CD14-positive monocyte (primary cell): ENCODE measurements around the gene RDH12. TPM values are rescaled to one million over a fixed set of nuclear protein-coding genes. Genes with fewer than 3 reads are reported as not detected.

Source experiments
- DNase-seq, 3 donors: peaks; one replicate each; pipeline ENCODE4 v3.0.0-alpha.2; 2011 to 2022
- H2AFZ ChIP-seq: 2 replicates; pipeline ENCODE4 v1.6.0; 2012; ENCODE audit warnings: mild to moderate bottlenecking, low read depth, low read length, inconsistent platforms; ENCODE audit not compliant: insufficient read depth, poor library complexity, severe bottlenecking
- H3K27ac ChIP-seq, 2 donors: 1 replicate in 1 of 2; 2 replicates in 1 of 2; pipeline ENCODE4 v1.5.1; 2012 to 2013; ENCODE audit warnings: low read length in 2 of 2, control low read depth in 1 of 2, inconsistent platforms in 1 of 2, low read depth in 1 of 2, mild to moderate bottlenecking in 1 of 2
- H3K27me3 ChIP-seq, 2 donors: one replicate each; pipeline versions ENCODE4 v1.6.0 to v1.6.1; 2011 to 2013; ENCODE audit warnings: low read length in 2 of 2; ENCODE audit not compliant: control insufficient read depth in 2 of 2, insufficient read depth in 2 of 2
- H3K36me3 ChIP-seq, 2 donors: replicated peaks in 1 of 2; 1 replicate in 1 of 2; 2 replicates in 1 of 2; pipeline versions ENCODE4 v1.5.1 to v1.6.1; 2012 to 2013; ENCODE audit warnings: low read length in 2 of 2, control low read depth in 1 of 2, inconsistent platforms in 1 of 2, mild to moderate bottlenecking in 1 of 2; ENCODE audit not compliant: insufficient read depth in 2 of 2, control insufficient read depth in 1 of 2
- H3K4me1 ChIP-seq, 2 donors: 1 replicate in 1 of 2; 2 replicates in 1 of 2; pipeline versions ENCODE4 v1.5.1 to v1.6.1; 2012 to 2013; ENCODE audit warnings: low read length in 2 of 2, control low read depth in 1 of 2, inconsistent platforms in 1 of 2, mild to moderate bottlenecking in 1 of 2, moderate library complexity in 1 of 2; ENCODE audit not compliant: insufficient read depth in 2 of 2, control insufficient read depth in 1 of 2
- H3K4me2 ChIP-seq: replicated peaks from 2 replicates; pipeline ENCODE3; 2012; ENCODE audit warnings: low read length, moderate library complexity, mild to moderate bottlenecking; ENCODE audit not compliant: poor library complexity, severe bottlenecking; ENCODE audit errors: extremely low read depth
- H3K4me3 ChIP-seq, 3 experiments: fragments of 200-600 bp in 1 of 3; sonication (generic) in 1 of 3; replicated peaks in 1 of 3; 1 replicate in 2 of 3; 2 replicates in 1 of 3; pipeline ENCODE4 v1.5.1; 2011 to 2013; ENCODE audit warnings: low read length in 3 of 3, mild to moderate bottlenecking in 3 of 3, control low read depth in 2 of 3, low read depth in 2 of 3, inconsistent platforms in 1 of 3, moderate library complexity in 1 of 3
- H3K79me2 ChIP-seq: 2 replicates; pipeline ENCODE4 v1.6.0; 2012; ENCODE audit warnings: mild to moderate bottlenecking, control low read depth, inconsistent platforms, low read length, moderate library complexity; ENCODE audit not compliant: insufficient read depth
- H3K9ac ChIP-seq: 2 replicates; pipeline ENCODE4 v1.6.0; 2017; ENCODE audit warnings: low read length, mild to moderate bottlenecking; ENCODE audit not compliant: insufficient read depth, poor library complexity, severe bottlenecking
- H3K9me3 ChIP-seq, 2 donors: replicated peaks in 1 of 2; 1 replicate in 1 of 2; 2 replicates in 1 of 2; pipeline versions ENCODE4 v1.5.1 to v1.6.1; 2012 to 2013; ENCODE audit warnings: low read length in 2 of 2, control low read depth in 1 of 2; ENCODE audit not compliant: control insufficient read depth in 1 of 2, insufficient read depth in 1 of 2
- H4K20me1 ChIP-seq: 2 replicates; pipeline ENCODE4 v1.6.0; 2012; ENCODE audit warnings: mild to moderate bottlenecking, low read length, control low read depth, moderate library complexity; ENCODE audit not compliant: insufficient read depth
- H3K27ac Mint-ChIP-seq, 7 donors: one replicate each; pipeline ENCODE4 v1.8.0; 2020; ENCODE audit warnings: mild to moderate bottlenecking in 7 of 7, mixed read lengths in 7 of 7, moderate library complexity in 6 of 7, inconsistent platforms in 2 of 7
- H3K27me3 Mint-ChIP-seq, 3 donors: one replicate each; pipeline ENCODE4 v1.8.0; 2021 to 2022; ENCODE audit warnings: low read depth in 3 of 3, mild to moderate bottlenecking in 3 of 3, mixed read lengths in 3 of 3, moderate library complexity in 3 of 3, inconsistent platforms in 1 of 3
- H3K36me3 Mint-ChIP-seq, 2 donors: one replicate each; pipeline ENCODE4 v1.8.0; 2020; ENCODE audit warnings: mixed read lengths in 2 of 2, inconsistent platforms in 1 of 2, mild to moderate bottlenecking in 1 of 2
- H3K4me1 Mint-ChIP-seq: one replicate; pipeline ENCODE4 v1.8.0; 2020; ENCODE audit warnings: mild to moderate bottlenecking, mixed read lengths
- H3K4me3 Mint-ChIP-seq, 2 donors: one replicate each; pipeline ENCODE4 v1.8.0; 2020; ENCODE audit warnings: mild to moderate bottlenecking in 2 of 2, mixed read lengths in 2 of 2, moderate library complexity in 1 of 2
- H3K9me3 Mint-ChIP-seq, 7 donors: one replicate each; pipeline ENCODE4 v1.8.0; 2020 to 2022; ENCODE audit warnings: mixed read lengths in 7 of 7, mild to moderate bottlenecking in 6 of 7, moderate library complexity in 6 of 7, inconsistent platforms in 2 of 7
- CTCF ChIP-seq: fragments of 200-600 bp; IDR thresholded peaks from one replicate; pipeline ENCODE4 v1.8.0; 2022; ENCODE audit warnings: antibody characterized with exemption, mild to moderate bottlenecking
- WGBS: methylation state at CpG from one replicate; pipeline ENCODE4 v1.1.5; 2013; ENCODE audit warnings: missing lambda C conversion rate; ENCODE audit not compliant: insufficient coverage; 5-methylcytosine and 5-hydroxymethylcytosine counted together
- intact Hi-C, 2 donors: fragments of 100-400 bp; cut with micrococcal nuclease; formaldehyde crosslinking; loops; one replicate each; pipeline versions ENCODE4 v1.15.0 to v1.15.1; 2023
- polyA plus RNA-seq, 3 donors: library from polyadenylated mRNA; depleted of rRNA in 1 of 3; unstranded in 2 of 3; stranded (reverse) in 1 of 3; fragments of 300-500 nt in 2 of 3; fragments of >200 nt in 1 of 3; fragmentation: Illumina TruSeq in 2 of 3; gene quantifications; 1 replicate in 2 of 3; 2 replicates in 1 of 3; pipeline ENCODE4 v1.2.3, GENCODE V29; 2012 to 2021

The RDH12 gene
- polyA plus RNA-seq, 3 donors, result 0.17 TPM; not detected in 2

- Histone ChIP-seq H3K27me3 (no peaks in the 10 kb centered on the region), H3K9ac (no peak overlapping the region), H3K27ac (no peak overlapping the region), H4K20me1 (no peaks in the 10 kb centered on the region), H3K36me3 (peaks cover 97 to 100% of the 10 kb centered on the region in 2 donors), H3K79me2 (no peaks in the 10 kb centered on the region), H3K9me3 (no peaks in the 10 kb centered on the region), H3K4me3 (no peak overlapping the region), H3K4me2 (no peak overlapping the region), H3K4me1 (peaks cover 0 to 5% of the 10 kb centered on the region in 2 donors), H2AFZ (no peak overlapping the region)
- Mint-ChIP-seq H3K4me1 (peaks cover 6% of the 10 kb centered on the region), H3K9me3 (no peaks in the 10 kb centered on the region), H3K27ac (no peak overlapping the region), H3K4me3 (no peak overlapping the region), H3K27me3 (no peaks in the 10 kb centered on the region), H3K36me3 (peaks cover 90 to 98% of the 10 kb centered on the region in 2 donors)
- no peak for TF ChIP-seq CTCF
- DNase-seq, result no peak
- intact Hi-C loops, result no loop called here
- WGBS, result no CpG with 5 or more reads among the region's 4 CpGs
Measured at GRCh38 chr14:67776653-67777322, 75.1 kb downstream of the RDH12 start.

- H3K4me1 ChIP-seq, result peaks cover 0 to 5% of the 10 kb centered on the region in 2 donors
- peak overlapping the region in 6 of 7 donors; percentile 27 to 74 (median 66) for H3K27ac Mint-ChIP-seq
Measured at GRCh38 chr14:67778792-67779191, 77.1 kb downstream of the RDH12 start.

More at GRCh38 chr14:67778792-67779191, 77.1 kb downstream of the RDH12 start:
- H4K20me1 ChIP-seq, result no peaks in the 10 kb centered on the region
- no peaks in the 10 kb centered on the region for H3K9me3 ChIP-seq
- no CpG with 5 or more reads among the region's 1 CpG for WGBS
- no peaks in the 10 kb centered on the region for H3K79me2 ChIP-seq
- no peak overlapping the region for H3K4me2 ChIP-seq
- peaks cover 97 to 100% of the 10 kb centered on the region in 2 donors for H3K36me3 ChIP-seq
- H3K4me1 Mint-ChIP-seq, result peaks cover 6% of the 10 kb centered on the region
- no peak overlapping the region for H3K4me3 ChIP-seq
- no peaks in the 10 kb centered on the region for H3K27me3 ChIP-seq
- no peaks in the 10 kb centered on the region for H3K27me3 Mint-ChIP-seq
- TF ChIP-seq CTCF, result no peak
- H2AFZ ChIP-seq, result no peak overlapping the region
- no peaks in the 10 kb centered on the region for H3K9me3 Mint-ChIP-seq
- no peak overlapping the region for H3K9ac ChIP-seq
- intact Hi-C loops, result no loop called here
- H3K27ac ChIP-seq, result peak overlapping the region in 1 of 2 donors; percentile 64
- peak in 2 of 3 donors; percentile 6 to 19 for DNase-seq
- H3K36me3 Mint-ChIP-seq, result peaks cover 93 to 97% of the 10 kb centered on the region in 2 donors
- H3K4me3 Mint-ChIP-seq, result no peak overlapping the region
